ENCODE data around the gene MYO18A.

The MYO18A gene

DNA sequence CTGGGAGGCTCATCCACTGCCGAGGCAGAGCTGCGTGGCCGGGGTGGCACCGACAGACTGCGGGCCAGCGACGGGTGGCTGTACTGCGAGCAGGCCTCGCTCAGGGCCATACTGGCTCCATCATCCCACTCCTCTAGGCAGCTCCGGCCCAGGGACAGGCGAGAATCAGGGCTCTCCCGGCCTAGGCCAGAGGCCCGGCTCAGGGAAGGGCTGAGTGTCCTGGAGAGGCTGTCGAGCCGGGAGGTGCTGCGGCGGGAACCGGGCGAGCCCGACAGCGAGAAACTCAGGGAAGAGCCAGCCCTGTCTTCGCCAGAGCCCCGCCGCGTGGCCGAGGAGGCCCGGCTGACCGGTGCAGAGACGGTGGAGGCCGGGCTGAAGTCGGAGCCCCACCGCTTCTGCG, 99.9 kb downstream of the MYO18A start:
- DNase-seq (ENCODE audit: low spot score): no peak

DNA sequence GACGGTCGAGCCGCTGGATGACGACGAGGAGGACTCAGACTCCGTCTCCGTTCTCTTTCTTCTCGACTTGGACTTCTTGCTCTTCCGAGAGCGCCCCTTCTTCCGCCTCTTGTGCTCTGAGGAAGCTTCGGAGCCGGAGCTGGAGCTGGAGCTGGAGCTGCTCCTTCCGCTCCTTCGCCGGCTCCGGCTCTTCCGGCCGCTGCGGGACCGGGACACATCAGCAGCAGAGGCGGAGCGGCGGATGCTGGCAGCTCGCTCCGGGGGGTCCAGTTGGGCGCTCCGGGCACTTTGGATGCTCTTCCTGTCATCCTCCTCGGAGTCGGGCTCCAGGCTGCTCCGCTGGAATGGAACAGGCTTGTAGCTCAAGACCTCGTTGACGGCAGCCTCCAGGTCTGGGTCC, 100.3 kb downstream of the MYO18A start:
- no peak for DNase-seq (ENCODE audit: low spot score)

DNA sequence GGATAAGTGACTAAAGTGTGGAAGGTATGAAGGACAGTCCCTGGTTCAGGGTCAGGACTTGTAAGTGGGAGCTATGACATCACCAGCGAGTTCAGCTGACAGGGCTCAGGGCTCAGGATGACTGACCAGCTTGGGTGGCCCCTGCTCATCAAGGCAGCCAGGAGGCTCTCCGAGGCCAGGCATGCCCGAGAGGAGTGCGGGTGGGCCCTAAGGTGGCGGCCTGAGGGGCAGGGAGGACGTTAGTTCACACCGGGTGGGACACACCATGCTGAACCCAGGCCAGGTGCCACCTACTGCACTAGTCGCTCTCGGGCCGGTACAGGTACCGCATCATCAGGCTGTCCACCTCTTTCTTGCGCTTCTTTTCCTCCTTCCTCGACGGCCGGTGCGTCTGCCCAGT, 100.8 kb downstream of the MYO18A start:
- no peak for DNase-seq (ENCODE audit: low spot score)

DNA sequence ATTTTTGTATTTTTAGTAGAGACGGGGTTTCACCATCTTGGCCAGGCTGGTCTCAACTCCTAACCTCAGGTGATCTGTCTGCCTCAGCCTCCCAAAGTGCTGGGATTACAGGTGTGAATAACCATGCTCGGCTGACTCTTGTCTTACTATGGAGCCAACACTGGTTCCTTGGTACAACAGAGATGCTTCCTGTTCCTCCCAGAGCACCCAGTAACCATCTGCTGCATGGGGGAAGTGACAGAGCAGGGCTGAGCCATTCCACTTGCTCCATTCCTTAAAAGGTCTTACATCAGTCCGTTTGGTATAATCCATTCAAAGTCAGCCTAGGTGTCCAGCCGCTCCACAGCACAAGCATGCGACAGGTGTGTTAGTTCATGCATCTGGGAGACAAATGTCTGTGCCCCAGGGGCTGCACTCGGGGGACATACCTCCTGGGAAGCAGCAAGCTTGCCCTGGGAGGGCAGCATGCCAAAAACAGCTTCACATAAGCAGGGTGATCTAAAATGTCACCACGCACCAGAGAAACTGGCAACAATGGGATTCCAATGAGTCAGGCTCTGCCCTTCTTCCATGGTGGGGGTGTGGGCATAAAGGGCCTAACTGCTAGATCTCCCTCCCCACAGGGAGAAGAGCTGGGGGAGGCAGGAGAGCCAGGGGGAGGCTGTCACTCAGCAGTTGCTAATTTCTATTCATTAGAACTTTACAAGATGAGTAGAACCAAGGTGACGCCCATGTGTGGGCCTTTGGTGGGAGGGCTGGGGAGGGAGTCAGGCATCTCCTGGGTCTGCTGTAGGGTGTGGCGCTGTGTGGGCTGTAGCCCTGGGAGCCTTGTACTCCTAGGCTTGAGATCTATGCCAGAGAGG, 101.8 kb downstream of the MYO18A start:
- DNase-seq (ENCODE audit: low spot score): no peak

DNA sequence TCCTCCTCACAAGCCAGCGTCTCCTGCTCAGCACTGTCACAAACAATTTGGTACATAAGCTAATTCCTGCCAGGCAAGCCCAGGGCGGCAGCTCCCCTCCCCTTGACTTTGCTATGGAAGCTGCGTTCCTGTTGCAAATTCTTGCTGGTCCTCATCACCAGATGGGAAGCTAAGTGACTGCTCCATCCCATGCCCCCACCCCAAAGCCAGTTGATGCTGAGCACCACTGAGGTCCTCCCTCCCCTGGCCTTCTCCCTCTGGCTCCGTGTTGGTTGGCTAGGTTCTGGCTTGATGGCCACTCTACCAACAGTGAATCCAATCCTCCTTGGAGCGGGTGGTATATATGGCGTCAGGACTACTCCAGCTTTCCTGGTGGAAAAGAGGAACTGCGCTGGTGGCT, 102.9 kb downstream of the MYO18A start:
- no peak for DNase-seq (ENCODE audit: low spot score)

DNA sequence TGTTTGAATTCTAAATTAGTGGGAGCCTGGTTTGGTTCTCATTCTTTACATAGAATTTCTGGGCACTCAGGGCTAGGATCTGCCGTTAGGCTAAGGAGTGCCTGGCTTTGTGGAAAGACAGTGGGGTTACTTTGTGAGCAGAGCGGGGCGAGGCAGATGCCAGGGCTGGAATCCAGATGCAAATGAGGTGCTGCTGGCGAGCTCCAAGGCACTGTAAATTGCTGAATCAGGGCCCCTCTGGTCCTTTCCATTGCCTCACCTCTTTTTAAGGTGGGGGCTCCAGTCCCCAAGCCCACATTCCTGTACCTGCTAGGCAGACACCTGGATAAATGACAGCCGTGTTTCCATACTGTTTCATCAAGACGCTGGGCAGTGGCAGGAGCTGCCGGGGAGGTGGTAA, 103.5 kb downstream of the MYO18A start:
- DNase-seq (ENCODE audit: low spot score): no peak

DNA sequence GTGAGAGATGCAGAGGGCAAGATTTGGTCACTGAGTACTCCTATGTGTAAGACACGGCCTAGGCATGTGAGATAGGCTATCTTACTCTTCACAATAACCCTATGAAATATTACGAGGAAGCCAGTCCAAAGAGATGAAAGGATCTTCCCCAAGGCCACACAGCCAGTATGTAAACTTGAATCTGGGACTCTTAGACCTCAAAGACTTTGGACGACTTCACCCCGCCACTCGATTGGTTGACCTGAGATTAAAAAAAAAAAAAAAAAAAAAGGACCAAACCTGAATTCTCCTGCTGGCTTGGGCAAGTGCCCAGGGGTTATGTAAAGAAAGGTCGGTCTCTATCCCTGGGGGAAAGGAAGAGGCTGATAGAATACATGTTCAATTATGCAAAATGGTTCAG, 104.1 kb downstream of the MYO18A start:
- DNase-seq (ENCODE audit: low spot score): no peak

DNA sequence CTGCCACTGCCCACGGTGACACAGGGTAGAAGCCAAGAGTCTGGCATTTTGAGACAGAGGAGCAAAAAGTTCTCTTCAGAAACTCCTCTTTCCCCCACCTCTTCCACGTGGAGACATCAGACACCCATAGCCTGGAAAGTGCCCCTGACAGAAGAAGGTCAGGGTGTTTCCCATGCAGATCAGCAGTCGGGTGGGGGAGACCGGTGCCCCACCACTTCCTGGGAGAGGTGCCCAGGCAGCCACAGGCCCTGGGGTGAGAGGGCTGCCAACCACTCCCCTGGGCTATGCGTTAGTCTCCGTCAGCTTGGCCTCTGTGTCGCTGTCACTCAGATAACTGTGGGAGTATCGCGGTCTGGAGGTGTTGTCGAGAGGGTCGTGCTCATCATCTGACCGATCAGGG, 105.7 kb downstream of the MYO18A start:
- no peak for DNase-seq (ENCODE audit: low spot score)

DNA sequence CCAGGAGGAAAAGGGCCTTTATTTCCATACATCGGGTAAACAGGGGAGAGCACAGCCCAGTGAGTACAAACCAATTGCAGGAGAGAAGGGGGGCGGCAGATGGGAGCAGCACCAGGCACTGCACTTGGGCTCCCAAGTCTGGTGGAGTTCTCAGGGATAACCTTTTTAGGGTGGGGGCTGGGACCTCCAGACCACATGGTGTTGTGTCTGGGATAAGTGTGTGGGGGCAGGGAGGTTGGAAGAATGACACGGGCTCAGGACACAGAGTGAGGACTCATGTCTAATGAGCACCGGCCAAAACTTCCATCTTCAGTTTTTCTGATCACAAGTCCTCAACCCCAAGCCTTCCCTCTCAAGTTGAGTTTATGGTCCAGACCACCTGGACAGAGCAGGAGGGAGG, 106.7 kb downstream of the MYO18A start:
- DNase-seq (ENCODE audit: low spot score): no peak

DNA sequence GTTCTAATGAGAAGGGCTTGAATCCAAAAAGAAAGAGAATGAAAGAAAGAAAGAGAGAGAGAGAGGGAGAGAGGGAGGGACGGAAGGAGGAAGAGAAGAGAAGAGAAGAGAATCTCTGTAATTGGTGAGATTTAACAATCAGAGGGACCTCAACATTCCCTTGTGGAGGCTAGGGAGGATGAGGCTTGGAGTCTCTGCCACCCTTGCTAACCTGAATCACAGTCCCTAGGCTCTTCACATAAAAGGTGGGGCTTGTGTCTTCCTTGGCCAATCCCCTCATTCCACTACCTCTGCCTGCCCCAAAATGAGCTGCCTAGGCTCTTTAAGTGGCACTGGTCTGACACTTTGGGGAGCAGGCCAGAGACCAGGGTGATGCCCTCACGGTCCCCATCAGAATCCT, 107.2 kb downstream of the MYO18A start:
- no peak for DNase-seq (ENCODE audit: low spot score)

DNA sequence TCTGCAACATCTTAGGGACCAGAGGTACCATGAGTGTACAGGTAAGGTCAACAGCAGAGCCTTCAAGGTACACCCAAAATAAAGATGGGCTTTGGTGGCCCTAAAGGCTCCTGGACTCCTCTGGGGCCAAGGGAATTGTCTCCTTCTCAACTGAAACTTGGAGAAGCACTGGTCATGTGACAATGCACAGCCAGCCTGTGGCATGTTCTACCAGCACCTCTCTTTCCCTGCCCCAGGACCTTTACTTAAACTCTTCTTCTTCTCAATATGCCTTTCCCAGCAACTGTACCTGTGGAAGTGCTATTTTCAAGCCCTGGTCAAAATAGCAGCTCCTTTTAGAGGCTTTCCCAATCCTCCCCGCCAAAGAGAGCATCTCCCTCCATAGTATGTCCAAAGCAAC, 108.9 kb downstream of the MYO18A start:
- no peak for DNase-seq (ENCODE audit: low spot score)

DNA sequence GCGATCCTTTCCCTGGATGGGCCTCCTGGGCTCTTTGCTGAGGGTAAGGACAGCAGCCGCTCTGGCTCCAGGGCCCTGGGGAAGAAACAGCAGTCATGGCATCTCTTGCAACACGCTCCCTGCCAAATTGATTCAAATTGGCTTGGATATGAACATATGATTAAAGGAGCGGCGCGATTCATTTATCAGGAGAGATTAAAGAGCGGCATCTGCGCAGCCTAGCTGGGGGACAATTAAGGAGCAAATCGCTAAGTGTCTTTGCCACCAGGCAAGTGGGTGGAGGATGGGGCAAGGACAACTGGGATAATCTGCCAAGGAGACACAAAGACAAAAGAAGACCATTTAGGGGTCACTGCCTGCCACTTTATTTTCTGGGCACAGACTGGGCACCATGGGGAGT, 109.4 kb downstream of the MYO18A start:
- DNase-seq (ENCODE audit: low spot score): no peak

DNA sequence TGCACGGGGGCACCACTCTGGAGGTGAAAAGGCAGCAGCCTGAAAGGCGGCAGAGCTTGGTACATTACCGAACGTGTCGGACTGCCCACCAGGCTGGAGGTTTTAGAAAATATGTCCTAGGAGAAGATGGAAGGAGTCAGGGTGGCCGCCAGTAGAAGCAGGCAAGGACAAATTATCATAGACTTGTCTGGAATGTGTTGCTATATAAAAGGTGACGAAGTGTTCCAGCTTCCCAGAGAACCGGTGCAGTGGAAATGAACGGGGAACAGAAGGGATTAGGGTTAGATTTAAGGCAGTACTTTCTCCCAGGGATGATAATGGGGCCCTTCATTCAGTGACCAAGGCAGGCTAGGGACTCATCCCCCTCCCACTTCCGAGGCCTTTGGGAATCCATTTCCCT, 109.9 kb downstream of the MYO18A start:
- no peak for DNase-seq (ENCODE audit: low spot score)

DNA sequence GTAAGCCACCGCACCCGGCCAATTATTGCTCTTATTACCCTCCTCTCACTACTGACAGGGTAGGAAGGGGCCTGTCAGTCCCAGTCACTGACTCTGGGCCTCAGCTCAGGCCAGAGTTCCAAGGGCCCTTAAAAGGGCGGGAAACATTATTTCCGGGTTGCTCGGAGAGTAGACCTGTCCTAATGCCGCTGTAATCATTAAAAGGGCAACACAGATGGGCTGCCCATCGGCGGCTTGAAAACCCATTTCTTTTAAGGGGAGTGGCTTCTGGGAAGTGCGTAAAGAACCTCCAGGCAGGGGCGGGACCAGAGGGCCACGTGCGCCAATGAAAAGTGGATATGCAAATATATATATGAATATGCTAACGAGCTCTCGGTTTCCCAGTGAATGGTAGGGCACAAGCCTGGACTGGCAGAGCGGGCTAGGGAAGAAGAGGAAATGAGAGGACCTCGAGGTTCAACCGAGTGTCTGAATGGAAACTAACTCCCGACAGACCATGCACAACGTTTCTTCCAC, 110.6 kb downstream of the MYO18A start:
- no peak for DNase-seq (ENCODE audit: low spot score)

DNA sequence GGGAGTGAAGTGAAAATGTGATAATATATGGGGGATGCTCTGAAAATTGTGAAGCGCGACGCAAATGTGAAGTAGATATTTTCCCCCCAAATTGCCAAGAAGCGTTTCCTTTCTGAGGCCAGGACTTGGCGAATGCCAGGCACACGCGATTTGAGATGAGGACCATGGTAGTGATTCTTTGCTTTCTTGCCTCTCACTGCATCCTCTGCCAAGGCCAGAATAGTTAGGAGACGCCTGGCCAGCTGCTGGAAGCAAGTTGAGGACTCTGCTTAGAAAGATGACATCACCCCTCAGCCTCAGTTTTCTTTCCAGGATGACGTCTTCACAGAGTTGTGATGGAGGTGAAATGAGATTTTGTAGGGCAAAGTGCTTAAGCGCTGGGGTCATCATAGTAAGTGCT, 111.4 kb downstream of the MYO18A start:
- DNase-seq (ENCODE audit: low spot score): no peak

DNA sequence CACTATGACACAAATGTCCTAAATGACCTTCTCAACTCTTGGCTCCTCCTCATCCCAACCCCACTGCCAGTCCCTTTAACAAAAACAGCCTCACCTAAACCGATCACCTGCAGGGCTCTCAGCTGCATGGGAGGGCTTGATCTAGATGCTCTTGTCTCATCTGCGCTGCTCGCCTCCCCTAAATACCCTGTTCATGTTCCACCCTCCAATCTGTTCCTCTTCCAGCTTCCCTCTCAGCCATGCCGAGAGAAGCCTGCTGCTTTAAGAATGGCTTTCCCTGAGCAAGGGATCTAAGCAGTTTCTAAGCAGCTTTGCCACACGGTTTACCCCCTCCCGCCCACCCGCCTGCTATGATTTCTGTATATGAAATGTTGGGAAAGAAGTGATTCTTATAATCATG, 113.6 kb downstream of the MYO18A start:
- no peak for DNase-seq (ENCODE audit: low spot score)

DNA sequence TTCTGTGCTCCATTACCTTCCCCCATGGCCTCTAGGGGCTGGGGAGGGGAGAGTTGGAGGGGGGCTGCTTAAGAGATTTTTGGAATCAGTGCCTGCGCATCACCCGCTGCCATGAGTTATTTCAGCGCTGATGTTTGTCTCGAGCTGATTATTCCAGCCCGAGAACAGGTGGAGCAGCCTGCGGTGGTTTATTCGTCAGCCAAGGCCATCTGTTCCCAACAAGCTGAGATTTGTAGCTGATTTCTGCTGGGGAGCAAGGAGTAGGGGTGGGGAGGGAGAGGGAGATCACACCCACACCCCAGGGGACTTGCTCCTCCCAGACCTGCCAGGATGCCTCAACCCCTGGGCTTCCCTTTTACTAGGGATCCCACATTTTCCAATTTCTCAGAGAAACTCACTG, 114.2 kb downstream of the MYO18A start:
- DNase-seq (ENCODE audit: low spot score): no peak

DNA sequence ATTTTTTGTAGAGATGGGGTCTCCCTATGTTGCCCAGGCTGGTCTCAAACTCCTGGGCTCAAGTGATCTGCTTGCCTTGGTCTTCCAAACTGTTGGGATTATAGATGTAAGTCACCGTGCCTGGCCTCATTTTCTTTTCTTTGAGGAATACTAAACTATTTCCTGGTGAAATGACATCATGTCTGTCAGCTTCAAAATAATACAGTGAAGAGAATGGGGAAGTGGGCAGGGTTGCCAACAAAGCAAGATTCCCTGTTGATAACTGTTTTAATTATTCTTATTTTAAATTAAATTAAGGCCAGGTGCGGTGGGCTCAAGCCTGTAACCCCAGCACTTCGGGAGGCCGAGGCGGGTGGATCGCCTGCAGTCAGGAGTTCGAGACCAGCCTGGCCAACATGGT, 116.2 kb downstream of the MYO18A start:
- no peak for DNase-seq (ENCODE audit: low spot score)

DNA sequence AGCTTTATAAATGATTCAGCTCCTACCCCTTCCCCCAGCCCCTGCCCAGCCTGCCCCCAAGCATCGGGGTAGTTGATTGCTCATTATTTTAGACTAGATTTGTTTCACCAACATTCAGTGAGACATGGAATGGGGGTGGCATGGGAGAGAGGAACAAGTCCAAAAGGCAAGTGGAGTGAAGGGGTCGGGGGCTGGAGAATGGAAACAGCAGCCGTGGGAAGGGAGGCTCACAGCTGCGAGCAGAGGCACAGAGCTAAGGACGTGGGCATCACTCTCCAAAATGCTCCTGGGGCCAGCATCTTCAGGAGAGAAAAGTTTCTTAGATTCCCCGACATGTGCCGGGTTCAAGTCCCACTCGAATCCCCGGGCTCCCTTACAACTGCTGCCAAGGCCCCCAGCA, 118.0 kb downstream of the MYO18A start:
- DNase-seq (ENCODE audit: low spot score): no peak

DNA sequence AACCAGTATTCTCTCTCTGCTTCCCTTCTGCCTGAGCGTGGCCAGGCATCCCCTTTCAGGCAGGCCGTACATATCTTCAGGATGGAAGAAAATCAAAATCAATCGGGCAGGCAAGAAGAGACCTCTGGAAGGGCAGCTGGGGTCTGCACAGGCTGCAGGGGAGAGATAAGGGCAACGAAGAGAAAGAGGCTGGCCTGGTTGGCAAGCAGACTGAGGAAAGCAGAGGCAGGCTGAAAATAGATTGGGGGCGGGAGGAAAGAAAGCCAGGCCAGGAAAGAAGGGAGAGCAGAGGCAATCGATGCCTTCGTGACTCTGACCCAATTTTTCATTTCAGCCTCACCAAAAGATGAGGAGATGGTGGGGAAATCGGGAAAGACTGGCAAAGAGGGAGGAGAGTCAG, 119.2 kb downstream of the MYO18A start:
- no peak for DNase-seq (ENCODE audit: low spot score)

DNA sequence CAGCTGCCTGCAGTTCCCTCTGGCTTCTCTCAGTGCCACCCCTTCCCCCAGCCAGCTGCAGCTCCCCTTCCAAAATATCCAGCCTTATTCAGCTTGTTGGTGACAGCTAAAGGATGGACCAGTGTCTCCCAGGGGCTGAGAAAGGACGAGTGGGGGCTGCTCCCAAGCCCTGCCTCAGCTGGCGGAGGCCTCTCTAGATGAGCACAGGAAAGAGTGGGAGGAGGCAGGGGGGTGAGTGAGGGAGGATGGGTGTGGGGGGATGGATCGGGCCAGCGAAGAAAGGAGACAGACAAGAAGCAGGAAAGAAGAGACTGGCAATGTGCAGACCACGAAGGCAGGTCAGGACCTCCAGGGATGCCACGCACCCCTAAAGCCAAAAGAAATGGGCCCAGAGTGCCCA, 119.7 kb downstream of the MYO18A start:
- no peak for DNase-seq (ENCODE audit: low spot score)

DNA sequence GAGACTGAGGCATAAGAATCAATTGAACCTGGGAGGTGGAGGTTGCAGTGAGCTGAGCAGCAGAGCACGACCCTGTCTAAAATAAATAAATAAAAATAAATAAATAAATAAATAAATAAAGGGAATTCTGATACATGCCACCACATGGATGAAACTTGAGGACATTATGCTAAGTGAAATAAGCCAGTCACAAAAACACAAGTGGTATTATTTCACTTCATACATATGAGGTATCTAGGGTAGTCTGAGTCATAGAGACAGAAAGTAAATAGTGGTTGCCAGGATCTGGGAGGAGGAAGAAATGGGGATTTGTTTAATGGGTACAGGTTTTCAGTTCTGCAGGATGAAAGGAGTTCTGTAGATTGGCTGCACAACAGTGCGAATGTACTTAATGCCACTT, 120.9 kb downstream of the MYO18A start:
- DNase-seq (ENCODE audit: low spot score): no peak

DNA sequence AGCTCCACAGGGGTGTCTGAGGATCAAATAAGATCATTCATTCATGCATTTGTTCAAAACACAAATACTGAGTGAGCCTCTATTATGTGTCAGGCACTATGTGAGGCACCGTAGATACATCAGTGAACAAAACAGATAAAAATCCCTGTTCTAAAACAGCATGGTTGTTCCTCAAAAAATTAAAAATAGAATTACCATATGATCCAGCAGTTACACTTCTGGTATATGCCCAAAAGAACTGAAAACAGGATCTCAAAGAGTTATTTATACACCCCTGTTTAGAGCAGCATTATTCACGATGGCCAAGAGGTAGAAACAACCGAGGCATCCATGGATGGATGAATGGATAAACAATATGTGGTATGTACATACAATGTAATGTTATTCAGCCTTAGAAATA, 121.8 kb downstream of the MYO18A start:
- DNase-seq (ENCODE audit: low spot score): no peak

DNA sequence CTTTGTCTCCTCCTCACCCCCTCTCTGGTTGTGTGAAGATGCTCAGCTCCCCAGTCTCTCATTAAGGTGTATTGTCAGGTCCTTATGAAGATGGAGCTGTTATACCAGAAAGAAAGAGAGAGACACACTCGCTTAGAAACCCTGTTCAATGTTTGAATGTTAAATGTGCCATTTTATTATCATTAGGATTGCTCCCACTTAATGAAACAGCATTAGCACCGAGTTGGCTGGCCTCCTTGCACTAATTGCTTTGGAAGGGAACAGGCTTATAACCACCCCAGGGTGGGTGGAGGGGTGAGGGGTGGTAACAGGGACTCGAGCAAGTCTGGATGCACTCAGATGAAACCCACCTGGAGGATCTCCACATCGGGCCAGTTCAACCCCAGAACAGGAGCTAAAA, 122.8 kb downstream of the MYO18A start:
- DNase-seq (ENCODE audit: low spot score): no peak
